ENCODE results near the gene PABPN1L. TPM values are rescaled to one million over a fixed set of nuclear protein-coding genes. Genes with fewer than 3 reads are reported as not detected.

PABPN1L gene
- total and polyA plus RNA-seq, 10 of the 15 experiments (the other 5 are each of a cell fraction or from before 2014, with no cell fraction given): not detected

DNA sequence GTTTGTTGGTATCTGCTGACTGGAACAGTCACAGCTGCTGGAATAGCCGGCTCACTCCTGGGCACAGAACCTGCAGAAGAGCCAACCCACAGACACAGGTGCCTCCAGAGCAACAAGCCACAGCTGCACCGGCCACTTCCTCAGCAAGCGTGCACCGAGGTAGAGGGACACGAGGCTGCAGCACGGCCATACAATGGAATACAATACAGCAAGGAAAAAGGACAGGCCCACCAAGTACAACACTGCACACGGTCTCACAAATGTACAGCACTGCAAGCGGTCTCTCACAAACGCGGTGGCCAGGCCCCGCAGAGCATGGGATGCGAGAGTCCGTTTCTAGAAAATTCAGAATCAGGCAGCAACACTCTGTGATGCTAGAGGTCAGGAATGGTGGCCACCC is 47.4 kb upstream of the PABPN1L start:
- ChIA-PET CTCF (no interaction called here), SMC1A (ENCODE audit: uncharacterized antibody, unreplicated experiment) (no interaction called here), POLR2A (no interaction called here), RAD21 (ENCODE audit: unreplicated experiment) (no interaction called here)
- H3K36me3 ChIP-seq (ENCODE audit: control insufficient read depth in 2 of 2, insufficient read depth in 2 of 2, low read length in 1 of 2): peaks cover 0 to 4% of the 10 kb centered on the region in 2 experiments; a peak in 3 of 4 replicates
- H3K9ac ChIP-seq (ENCODE audit: control insufficient read depth, insufficient read depth, low read length): no peak overlapping the region
- no peaks in the 10 kb centered on the region for H3K9me3 ChIP-seq (replicated peaks; ENCODE audit: control insufficient read depth, insufficient read depth, low read length)
- no peaks in the 10 kb centered on the region for H3K27me3 ChIP-seq (replicated peaks in 1 of 2; ENCODE audit: control insufficient read depth in 2 of 2, insufficient read depth in 2 of 2, low read length in 1 of 2)
- intact Hi-C loops (cut with micrococcal nuclease; ENCODE audit: unreplicated experiment): no loop called here
- no peaks in the 10 kb centered on the region for H4K20me1 ChIP-seq (ENCODE audit: control insufficient read depth, insufficient read depth)
- H3K79me2 ChIP-seq (ENCODE audit: control insufficient read depth, insufficient read depth, low read length): no peaks in the 10 kb centered on the region; the same call in 1 of the 2 replicates
- ATAC-seq: no peak
- TF ChIP-seq TAF1 (IDR thresholded peaks at IDR 0.05; ENCODE audit: borderline replicate concordance, low read depth, low read length): no peak
- H3K4me3 ChIP-seq: no peak overlapping the region
- over 99% methylated on average over 13 of the region's 13 CpGs for WGBS (ENCODE audit: insufficient coverage, insufficient replicate concordance, low lambda C conversion rate, missing lambda C conversion rate)
- in situ Hi-C loops (cut with MboI): no loop called here
- no peaks in the 10 kb centered on the region for H3K4me1 ChIP-seq (ENCODE audit: control insufficient read depth, insufficient read depth, low read length)
- no TSS peak for BruUV-seq (replicated peaks)
- H2AFZ ChIP-seq (ENCODE audit: control insufficient read depth, low read depth, low read length): no peak overlapping the region
- H3K4me2 ChIP-seq (ENCODE audit: control insufficient read depth, insufficient read depth): no peak overlapping the region
- no peak for FAIRE-seq
- no peak for DNase-seq (ENCODE audit: low read depth, low spot score)
- H3K27ac ChIP-seq (ENCODE audit: control insufficient read depth, insufficient read depth): no peak overlapping the region

- no peak overlapping the region for H3K4me3 ChIP-seq
- ChIA-PET SMC1A (ENCODE audit: uncharacterized antibody, unreplicated experiment) (interaction anchor here (0.7 kb wide), 1 partner anchor 16 kb away, joined by 3 read pairs; no protein-coding TSS in a partner anchor), CTCF (no interaction called here), POLR2A (no interaction called here), RAD21 (ENCODE audit: unreplicated experiment) (no interaction called here)
- intact Hi-C loops (cut with micrococcal nuclease; ENCODE audit: unreplicated experiment) (no loop called here), in situ Hi-C loops (cut with MboI) (no loop called here)
- FAIRE-seq: no peak
- TF ChIP-seq TCF3 (IDR thresholded peaks at IDR 0.05; ENCODE audit: borderline replicate concordance, insufficient read depth, low read depth, low read length): no peak
- no peak for TF ChIP-seq POLR2A (IDR thresholded peaks at IDR 0.05; ENCODE audit: low read depth, low read length)
- no peak for TF ChIP-seq CEBPB (IDR thresholded peaks at IDR 0.05; ENCODE audit: borderline replicate concordance in 1 of 2, low read depth in 2 of 2, low read length in 2 of 2)
- no peak for TF ChIP-seq KDM1A (IDR thresholded peaks at IDR 0.05; ENCODE audit: borderline replicate concordance)
- TF ChIP-seq SUZ12 (IDR thresholded peaks at IDR 0.05; ENCODE audit: unreplicated experiment): no peak
- no peak for TF ChIP-seq BACH1 (IDR thresholded peaks at IDR 0.05; ENCODE audit: borderline replicate concordance)
- TF ChIP-seq, protein P1, sequence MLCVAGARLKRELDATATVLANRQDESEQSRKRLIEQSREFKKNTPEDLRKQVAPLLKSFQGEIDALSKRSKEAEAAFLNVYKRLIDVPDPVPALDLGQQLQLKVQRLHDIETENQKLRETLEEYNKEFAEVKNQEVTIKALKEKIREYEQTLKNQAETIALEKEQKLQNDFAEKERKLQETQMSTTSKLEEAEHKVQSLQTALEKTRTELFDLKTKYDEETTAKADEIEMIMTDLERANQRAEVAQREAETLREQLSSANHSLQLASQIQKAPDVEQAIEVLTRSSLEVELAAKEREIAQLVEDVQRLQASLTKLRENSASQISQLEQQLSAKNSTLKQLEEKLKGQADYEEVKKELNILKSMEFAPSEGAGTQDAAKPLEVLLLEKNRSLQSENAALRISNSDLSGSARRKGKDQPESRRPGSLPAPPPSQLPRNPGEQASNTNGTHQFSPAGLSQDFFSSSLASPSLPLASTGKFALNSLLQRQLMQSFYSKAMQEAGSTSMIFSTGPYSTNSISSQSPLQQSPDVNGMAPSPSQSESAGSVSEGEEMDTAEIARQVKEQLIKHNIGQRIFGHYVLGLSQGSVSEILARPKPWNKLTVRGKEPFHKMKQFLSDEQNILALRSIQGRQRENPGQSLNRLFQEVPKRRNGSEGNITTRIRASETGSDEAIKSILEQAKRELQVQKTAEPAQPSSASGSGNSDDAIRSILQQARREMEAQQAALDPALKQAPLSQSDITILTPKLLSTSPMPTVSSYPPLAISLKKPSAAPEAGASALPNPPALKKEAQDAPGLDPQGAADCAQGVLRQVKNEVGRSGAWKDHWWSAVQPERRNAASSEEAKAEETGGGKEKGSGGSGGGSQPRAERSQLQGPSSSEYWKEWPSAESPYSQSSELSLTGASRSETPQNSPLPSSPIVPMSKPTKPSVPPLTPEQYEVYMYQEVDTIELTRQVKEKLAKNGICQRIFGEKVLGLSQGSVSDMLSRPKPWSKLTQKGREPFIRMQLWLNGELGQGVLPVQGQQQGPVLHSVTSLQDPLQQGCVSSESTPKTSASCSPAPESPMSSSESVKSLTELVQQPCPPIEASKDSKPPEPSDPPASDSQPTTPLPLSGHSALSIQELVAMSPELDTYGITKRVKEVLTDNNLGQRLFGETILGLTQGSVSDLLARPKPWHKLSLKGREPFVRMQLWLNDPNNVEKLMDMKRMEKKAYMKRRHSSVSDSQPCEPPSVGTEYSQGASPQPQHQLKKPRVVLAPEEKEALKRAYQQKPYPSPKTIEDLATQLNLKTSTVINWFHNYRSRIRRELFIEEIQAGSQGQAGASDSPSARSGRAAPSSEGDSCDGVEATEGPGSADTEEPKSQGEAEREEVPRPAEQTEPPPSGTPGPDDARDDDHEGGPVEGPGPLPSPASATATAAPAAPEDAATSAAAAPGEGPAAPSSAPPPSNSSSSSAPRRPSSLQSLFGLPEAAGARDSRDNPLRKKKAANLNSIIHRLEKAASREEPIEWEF (IDR thresholded peaks at IDR 0.05; ENCODE audit: insufficient replicate concordance, low read depth, low read length): no peak
- TF ChIP-seq EP300 (IDR thresholded peaks at IDR 0.05; ENCODE audit: borderline replicate concordance in 1 of 2, control insufficient read depth in 1 of 2, low read depth in 2 of 2, low read length in 2 of 2): no peak
- no peak for TF ChIP-seq NR2F1 (conservative IDR thresholded peaks at IDR 0.05)
- no peaks in the 10 kb centered on the region for H4K20me1 ChIP-seq (ENCODE audit: control insufficient read depth, insufficient read depth)
- no peak for ATAC-seq
- WGBS (ENCODE audit: insufficient coverage, insufficient replicate concordance, low lambda C conversion rate, missing lambda C conversion rate): 98% methylated on average over 14 of the region's 16 CpGs
- peaks cover 0 to 4% of the 10 kb centered on the region in 2 experiments; a peak in 3 of 4 replicates for H3K36me3 ChIP-seq (ENCODE audit: control insufficient read depth in 2 of 2, insufficient read depth in 2 of 2, low read length in 1 of 2)
- no peak overlapping the region for H3K27ac ChIP-seq (ENCODE audit: control insufficient read depth, insufficient read depth)
- no peak overlapping the region for H3K4me2 ChIP-seq (ENCODE audit: control insufficient read depth, insufficient read depth)
- no peaks in the 10 kb centered on the region for H3K9me3 ChIP-seq (replicated peaks; ENCODE audit: control insufficient read depth, insufficient read depth, low read length)
- no peaks in the 10 kb centered on the region; the same call in 1 of the 2 replicates for H3K79me2 ChIP-seq (ENCODE audit: control insufficient read depth, insufficient read depth, low read length)
- H3K27me3 ChIP-seq (replicated peaks in 1 of 2; ENCODE audit: control insufficient read depth in 2 of 2, insufficient read depth in 2 of 2, low read length in 1 of 2): no peaks in the 10 kb centered on the region
- no peak for DNase-seq (ENCODE audit: low read depth, low spot score)
- no peak overlapping the region for H3K9ac ChIP-seq (ENCODE audit: control insufficient read depth, insufficient read depth, low read length)
- H2AFZ ChIP-seq (ENCODE audit: control insufficient read depth, low read depth, low read length): no peak overlapping the region
- no peaks in the 10 kb centered on the region for H3K4me1 ChIP-seq (ENCODE audit: control insufficient read depth, insufficient read depth, low read length)
- BruUV-seq (replicated peaks): no TSS peak
Observed at GRCh38 chr16:88913001-88913612, 46.6 kb upstream of the PABPN1L start.
